CD4-positive, CD25-positive, alpha-beta regulatory T cell (primary cell): ENCODE data around the gene RIT1. TPM values are rescaled to one million over a fixed set of nuclear protein-coding genes. Genes with fewer than 3 reads are reported as not detected.

ENCODE experiments used
- ATAC-seq, 2 donors: fragments of 150-1000 bp; cut with Tn5 transposase; one replicate each; pipeline ENCODE4 v1.10.0; 2021; ENCODE audit warnings: low read depth in 2 of 2, moderate number of reproducible peaks in 2 of 2, moderate library complexity in 1 of 2
- DNase-seq, 3 donors: peaks; one replicate each; pipeline versions ENCODE4 v3.0.0 to v3.0.0-alpha.2; 2012 to 2022; ENCODE audit warnings: mixed read lengths in 1 of 3
- H3K27ac ChIP-seq: one replicate; pipeline ENCODE4 v1.7.0; 2013; ENCODE audit warnings: mild to moderate bottlenecking, low read length; ENCODE audit not compliant: insufficient read depth, poor library complexity, severe bottlenecking
- H3K27me3 ChIP-seq: one replicate; pipeline ENCODE4 v1.7.0; 2013; ENCODE audit warnings: low read length; ENCODE audit not compliant: control insufficient read depth, insufficient read depth
- H3K36me3 ChIP-seq: one replicate; pipeline ENCODE4 v1.7.0; 2013; ENCODE audit warnings: mild to moderate bottlenecking, low read length, moderate library complexity; ENCODE audit not compliant: control insufficient read depth, insufficient read depth
- H3K4me1 ChIP-seq: 2 replicates; pipeline ENCODE4 v1.7.0; 2013; ENCODE audit warnings: mild to moderate bottlenecking, low read length; ENCODE audit not compliant: insufficient read depth, control insufficient read depth, poor library complexity, severe bottlenecking
- H3K4me3 ChIP-seq: one replicate; pipeline ENCODE4 v1.7.0; 2013; ENCODE audit warnings: low read depth, mild to moderate bottlenecking, low read length, moderate library complexity
- H3K9me3 ChIP-seq, 2 experiments: 1 replicate in 1 of 2; 2 replicates in 1 of 2; pipeline ENCODE4 v1.7.0; 2013; ENCODE audit warnings: low read length in 2 of 2, mild to moderate bottlenecking in 1 of 2, moderate library complexity in 1 of 2; ENCODE audit not compliant: control insufficient read depth in 2 of 2
- H3K27ac Mint-ChIP-seq, 3 donors: one replicate each; pipeline ENCODE4 v1.8.0; 2020 to 2022; ENCODE audit warnings: mild to moderate bottlenecking in 3 of 3, mixed read lengths in 3 of 3, moderate library complexity in 2 of 3
- H3K27me3 Mint-ChIP-seq: one replicate; pipeline ENCODE4 v1.8.0; 2022; ENCODE audit warnings: mild to moderate bottlenecking, mixed read lengths
- H3K36me3 Mint-ChIP-seq: one replicate; pipeline ENCODE4 v1.8.0; 2020; ENCODE audit warnings: mixed read lengths
- H3K4me1 Mint-ChIP-seq, 4 donors: one replicate each; pipeline ENCODE4 v1.8.0; 2020 to 2022; ENCODE audit warnings: mixed read lengths in 4 of 4, mild to moderate bottlenecking in 1 of 4
- H3K4me3 Mint-ChIP-seq, 4 donors: one replicate each; pipeline ENCODE4 v1.8.0; 2020 to 2022; ENCODE audit warnings: mild to moderate bottlenecking in 4 of 4, mixed read lengths in 4 of 4, moderate library complexity in 3 of 4
- H3K9me3 Mint-ChIP-seq, 7 donors: one replicate each; pipeline ENCODE4 v1.8.0; 2020 to 2022; ENCODE audit warnings: mixed read lengths in 7 of 7, mild to moderate bottlenecking in 3 of 7, moderate library complexity in 2 of 7
- polyA plus RNA-seq, 4 donors: library from polyadenylated mRNA; unstranded; fragments of 300-500 nt; fragmentation: Illumina TruSeq; gene quantifications; one replicate each; pipeline ENCODE4 v1.2.3, GENCODE V29; 2021
- total RNA-seq: library from RNA; stranded (reverse); gene quantifications from one replicate; pipeline ENCODE4 v1.2.3, GENCODE V29; 2022

Gene RIT1
- total and polyA plus RNA-seq, 5 donors from 2014 or later = 25.0 to 55.8 (median 29.9) TPM

DNA sequence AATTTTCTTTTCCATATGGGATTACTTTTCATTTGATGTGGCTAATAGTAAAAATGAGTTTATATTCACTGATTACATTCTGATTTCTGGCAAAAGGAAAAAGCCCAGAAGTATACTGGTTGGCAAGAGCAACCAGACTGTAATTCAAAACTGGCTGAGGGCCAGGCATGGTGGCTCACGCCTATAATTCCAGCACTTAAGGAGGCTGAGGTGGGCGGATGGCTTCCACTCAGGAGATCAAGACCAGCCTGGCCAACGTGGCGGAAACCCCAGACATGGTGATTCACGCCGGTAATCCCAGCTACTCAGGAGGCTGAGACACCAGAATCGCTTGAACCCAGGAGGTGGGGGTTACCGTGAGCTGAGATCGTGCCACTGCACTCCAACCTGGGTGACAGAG, 37.3 kb downstream of the RIT1 start:
- H3K9me3 Mint-ChIP-seq = no peaks in the 10 kb centered on the region

DNA sequence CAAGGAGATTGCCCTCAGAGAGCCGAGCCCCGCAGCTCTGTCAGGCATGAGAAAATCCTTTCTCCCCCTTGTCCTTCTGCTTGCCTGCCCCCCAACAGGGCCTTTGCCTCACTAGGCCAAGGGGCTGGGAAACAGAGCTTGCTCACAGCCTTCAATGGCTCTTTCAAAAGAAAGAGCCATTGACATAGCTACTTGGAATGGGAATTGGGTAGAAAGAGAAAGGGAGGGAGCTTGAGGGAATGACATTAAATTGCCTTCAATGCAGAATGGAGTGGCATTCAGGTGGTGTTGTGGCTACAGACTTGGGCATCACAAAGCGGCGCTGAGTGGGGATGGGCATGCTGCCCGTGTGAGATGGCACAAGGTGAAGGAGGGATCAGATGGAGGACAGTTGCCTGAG, 38.6 kb downstream of the RIT1 start:
- no peak for ATAC-seq
- Mint-ChIP-seq H3K27ac (peak overlapping the region in 1 of 3 donors; percentile 52), H3K36me3 (peaks cover 6% of the 10 kb centered on the region)

More for the DNA sequence above, 37.3 kb downstream of the RIT1 start:
- DNase-seq (no peak), ATAC-seq (no peak)
- Histone ChIP-seq H3K27me3 (no peaks in the 10 kb centered on the region), H3K4me1 (no peaks in the 10 kb centered on the region), H3K27ac (no peak overlapping the region), H3K36me3 (peaks cover 19% of the 10 kb centered on the region), H3K4me3 (no peak overlapping the region), H3K9me3 (no peaks in the 10 kb centered on the region)
- Mint-ChIP-seq H3K27me3 (no peaks in the 10 kb centered on the region), H3K4me3 (no peak overlapping the region), H3K36me3 (peaks cover 6% of the 10 kb centered on the region), H3K4me1 (peaks cover 0 to 7% (median 0%) of the 10 kb centered on the region in 4 donors), H3K27ac (no peak overlapping the region)

DNA sequence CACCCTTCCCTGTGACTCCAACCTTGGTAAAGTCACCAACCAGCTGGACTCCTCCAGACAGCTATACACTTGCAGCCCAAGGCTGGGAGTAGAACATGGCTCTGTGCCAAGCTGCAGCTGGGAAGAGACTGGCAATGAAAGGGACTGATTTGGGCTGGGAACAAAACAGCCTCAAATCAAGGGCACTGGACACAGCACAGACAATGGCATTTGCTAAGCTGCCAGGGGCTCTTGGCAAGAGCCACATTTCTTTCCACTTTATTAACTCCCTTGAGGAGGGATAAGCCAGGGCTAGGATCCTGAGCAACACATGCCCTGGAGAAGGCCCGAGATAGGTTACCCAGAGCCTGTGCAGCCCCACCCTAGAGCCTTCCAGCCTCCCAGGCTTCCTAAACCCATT, 39.8 kb downstream of the RIT1 start:
- Mint-ChIP-seq H3K27me3 (no peaks in the 10 kb centered on the region), H3K9me3 (no peaks in the 10 kb centered on the region), H3K27ac (no peak overlapping the region), H3K4me1 (peaks cover 0 to 12% (median 1%) of the 10 kb centered on the region in 4 donors), H3K4me3 (no peak overlapping the region), H3K36me3 (peaks cover 6% of the 10 kb centered on the region)
- Histone ChIP-seq H3K4me1 (no peaks in the 10 kb centered on the region), H3K4me3 (no peak overlapping the region), H3K27ac (no peak overlapping the region), H3K27me3 (no peaks in the 10 kb centered on the region), H3K9me3 (no peaks in the 10 kb centered on the region), H3K36me3 (peaks cover 23% of the 10 kb centered on the region)
- no peak for ATAC-seq
- no peak for DNase-seq

More for the DNA sequence above, 38.6 kb downstream of the RIT1 start:
- H3K27me3 Mint-ChIP-seq = no peaks in the 10 kb centered on the region
- no peaks in the 10 kb centered on the region for H3K9me3 Mint-ChIP-seq
- no peak for DNase-seq
- Histone ChIP-seq H3K27me3 (no peaks in the 10 kb centered on the region), H3K9me3 (no peaks in the 10 kb centered on the region), H3K36me3 (peaks cover 23% of the 10 kb centered on the region), H3K4me3 (no peak overlapping the region), H3K27ac (no peak overlapping the region), H3K4me1 (no peaks in the 10 kb centered on the region)
- H3K4me1 Mint-ChIP-seq = peaks cover 0 to 12% (median 1%) of the 10 kb centered on the region in 4 donors
- H3K4me3 Mint-ChIP-seq = no peak overlapping the region

DNA sequence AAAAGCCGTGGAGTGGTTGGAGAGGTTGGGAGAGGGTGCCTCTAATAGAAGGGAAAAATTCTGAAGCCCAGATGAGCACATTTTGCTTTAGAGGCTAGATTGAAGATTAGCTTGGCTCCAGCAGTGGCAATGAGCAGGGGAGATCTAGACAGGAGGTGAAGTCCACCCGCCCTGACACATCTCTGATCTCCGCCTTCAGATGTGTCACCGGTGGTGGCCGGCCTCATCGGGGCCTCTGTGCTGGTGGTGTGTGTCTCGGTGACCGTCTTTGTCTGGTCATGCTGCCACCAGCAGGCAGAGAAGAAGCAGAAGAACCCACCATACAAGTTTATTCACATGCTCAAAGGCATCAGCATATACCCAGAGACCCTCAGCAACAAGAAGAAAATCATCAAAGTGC, 43.4 kb downstream of the RIT1 start:
- no peak overlapping the region for H3K27ac Mint-ChIP-seq
- no peaks in the 10 kb centered on the region for H3K9me3 ChIP-seq
- no peak overlapping the region for H3K4me3 Mint-ChIP-seq
- no peak overlapping the region for H3K27ac ChIP-seq
- H3K9me3 Mint-ChIP-seq = no peaks in the 10 kb centered on the region
- ATAC-seq (no peak), DNase-seq (no peak)
- H3K27me3 ChIP-seq = no peaks in the 10 kb centered on the region
- peaks cover 23% of the 10 kb centered on the region for H3K36me3 ChIP-seq
- peaks cover 6% of the 10 kb centered on the region for H3K36me3 Mint-ChIP-seq
- no peak overlapping the region for H3K4me3 ChIP-seq
- H3K4me1 Mint-ChIP-seq = peaks cover 0 to 12% (median 1%) of the 10 kb centered on the region in 4 donors
- no peaks in the 10 kb centered on the region for H3K27me3 Mint-ChIP-seq
- no peaks in the 10 kb centered on the region for H3K4me1 ChIP-seq

DNA sequence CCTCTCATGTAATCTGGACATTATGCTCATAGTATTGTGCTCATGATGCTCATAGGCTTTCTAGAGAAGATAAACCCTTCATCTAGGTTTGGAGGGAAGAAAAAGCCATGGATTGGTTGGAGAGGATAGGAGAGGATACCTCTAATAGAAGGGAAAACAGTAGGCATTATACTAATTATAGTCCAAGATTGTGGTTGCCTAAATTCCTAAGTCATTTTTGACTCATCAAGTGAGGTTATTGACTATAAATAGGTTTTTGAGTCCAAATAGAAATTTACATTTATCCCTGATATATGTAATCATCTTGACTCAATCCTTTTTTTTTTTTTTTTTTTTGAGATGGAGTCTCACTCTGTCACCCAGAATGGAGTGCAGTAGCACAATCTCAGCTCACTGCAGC, 46.8 kb downstream of the RIT1 start:
- ATAC-seq (no peak), DNase-seq (no peak)
- no peak overlapping the region for H3K4me3 Mint-ChIP-seq

DNA sequence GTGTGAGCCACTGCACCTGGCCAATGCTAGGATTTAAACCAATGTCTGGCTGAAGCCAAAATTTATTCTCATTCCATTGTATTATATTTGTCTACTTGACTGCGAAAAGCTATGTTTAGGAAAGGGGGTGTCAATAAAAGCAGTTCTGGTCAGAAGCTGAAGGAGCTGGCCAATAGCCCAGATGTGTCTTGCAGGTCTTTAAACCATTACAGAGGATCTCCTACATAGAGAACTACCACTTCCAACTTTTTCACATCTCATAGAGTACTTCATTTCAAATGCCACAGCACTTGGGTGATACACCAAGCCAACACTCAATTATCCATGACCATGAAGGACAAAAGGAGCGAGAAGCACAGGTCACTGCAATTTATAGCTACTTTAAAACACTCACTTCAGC, 49.3 kb downstream of the RIT1 start:
- Mint-ChIP-seq H3K4me3 (peak overlapping the region in 1 of 4 donors; percentile 60), H3K9me3 (no peaks in the 10 kb centered on the region), H3K27me3 (peaks cover 9% of the 10 kb centered on the region), H3K4me1 (peaks cover 5 to 31% (median 14%) of the 10 kb centered on the region in 4 donors), H3K27ac (no peak overlapping the region), H3K36me3 (peaks cover 3% of the 10 kb centered on the region)
- H3K4me3 ChIP-seq = no peak overlapping the region
- no peak overlapping the region for H3K27ac ChIP-seq
- H3K4me1 ChIP-seq = peaks cover 24% of the 10 kb centered on the region
- DNase-seq (no peak), ATAC-seq (no peak)
- no peaks in the 10 kb centered on the region for H3K27me3 ChIP-seq
- no peaks in the 10 kb centered on the region for H3K9me3 ChIP-seq
- no peaks in the 10 kb centered on the region for H3K36me3 ChIP-seq

More for the DNA sequence above, 46.8 kb downstream of the RIT1 start:
- no peak overlapping the region for H3K27ac ChIP-seq
- H3K27me3 Mint-ChIP-seq = peaks cover 8% of the 10 kb centered on the region
- H3K9me3 Mint-ChIP-seq = no peaks in the 10 kb centered on the region
- no peak overlapping the region for H3K4me3 ChIP-seq
- H3K4me1 ChIP-seq = peaks cover 6% of the 10 kb centered on the region
- peaks cover 0 to 13% (median 7%) of the 10 kb centered on the region in 4 donors for H3K4me1 Mint-ChIP-seq
- no peaks in the 10 kb centered on the region for H3K9me3 ChIP-seq
- H3K36me3 ChIP-seq = peaks cover 4% of the 10 kb centered on the region
- H3K27me3 ChIP-seq = no peaks in the 10 kb centered on the region
- H3K36me3 Mint-ChIP-seq = no peaks in the 10 kb centered on the region
- no peak overlapping the region for H3K27ac Mint-ChIP-seq

DNA sequence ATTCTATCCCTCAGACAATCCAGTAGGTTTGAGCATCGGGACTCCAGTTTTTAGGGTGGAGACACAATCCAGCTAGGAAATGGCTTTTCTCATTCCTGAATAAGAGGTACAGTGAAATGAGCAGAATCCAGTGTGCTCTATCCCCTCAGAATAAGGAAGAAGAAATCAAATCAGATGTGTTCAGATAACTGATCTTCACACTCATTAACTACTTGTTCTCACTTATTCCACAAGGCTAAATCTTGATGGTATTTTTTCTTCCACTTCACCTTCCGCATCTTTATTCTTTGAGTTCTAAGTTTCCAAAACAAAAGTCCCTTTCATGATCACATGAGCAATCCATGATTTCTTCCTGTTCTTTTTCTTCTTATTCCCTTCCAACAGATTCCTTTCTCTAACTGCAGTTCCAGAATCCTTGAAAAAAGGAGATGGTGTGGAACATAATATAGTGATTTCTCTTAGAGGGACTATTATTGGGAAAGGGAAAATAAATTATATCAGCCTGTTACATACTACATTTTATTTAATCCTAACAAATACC, 50.1 kb downstream of the RIT1 start:
- peak overlapping the region in 2 of 4 donors; percentile 47 to 56 for H3K4me3 Mint-ChIP-seq
- H3K4me3 ChIP-seq = no peak overlapping the region

More for the DNA sequence above, 50.1 kb downstream of the RIT1 start:
- Mint-ChIP-seq H3K27me3 (peaks cover 9% of the 10 kb centered on the region), H3K27ac (peak overlapping the region in 2 of 3 donors; percentile 94 to 96), H3K36me3 (peaks cover 3% of the 10 kb centered on the region), H3K9me3 (no peaks in the 10 kb centered on the region), H3K4me1 (peaks cover 6 to 40% (median 17%) of the 10 kb centered on the region in 4 donors)
- DNase-seq = no peak
- Histone ChIP-seq H3K9me3 (no peaks in the 10 kb centered on the region), H3K4me1 (peaks cover 33% of the 10 kb centered on the region), H3K36me3 (no peaks in the 10 kb centered on the region), H3K27ac (peak overlapping the region; percentile 88), H3K27me3 (no peaks in the 10 kb centered on the region)
- ATAC-seq = no peak
